ENCODE measurements around the gene DUSP5. TPM values are rescaled to one million over a fixed set of nuclear protein-coding genes. Genes with fewer than 3 reads are reported as not detected.

Gene DUSP5
- total RNA-seq, 2 donors from 2014 or later: 6.9 to 33.1 TPM

- peak; percentile 44 for DNase-seq (ENCODE audit: low spot score)
- no peak for TF ChIP-seq CTCF (IDR thresholded peaks at IDR 0.05)
- peak; percentile 21 for TF ChIP-seq POLR2A (IDR thresholded peaks at IDR 0.05)
- peak; percentile 46 for TF ChIP-seq POLR2AphosphoS5 (IDR thresholded peaks at IDR 0.05)
- Histone ChIP-seq H3K9me3 (no peaks in the 10 kb centered on the region), H3K4me3 (no peak overlapping the region), H3K36me3 (no peaks in the 10 kb centered on the region), H3K27ac (peak overlapping the region; percentile 29 to 32), H3K27me3 (replicated peaks; ENCODE audit: insufficient read depth) (no peaks in the 10 kb centered on the region), H3K4me1 (replicated peaks) (no peaks in the 10 kb centered on the region)
- intact Hi-C loops (cut with DNase I): loop anchor here (5.0 kb wide), 2 partner anchors 66 to 144 kb away; partner anchors contain the start of gene SMC3
- 39% methylated on average over 9 of the region's 9 CpGs for WGBS
Observed at GRCh38 chr10:110501142-110501937, 3.6 kb downstream of the DUSP5 start.

- no peaks in the 10 kb centered on the region for H3K27me3 ChIP-seq (replicated peaks; ENCODE audit: insufficient read depth)
- H3K4me1 ChIP-seq (replicated peaks): no peaks in the 10 kb centered on the region
- TF ChIP-seq POLR2AphosphoS5 (IDR thresholded peaks at IDR 0.05) (no peak), POLR2A (IDR thresholded peaks at IDR 0.05) (no peak), CTCF (IDR thresholded peaks at IDR 0.05) (no peak)
- intact Hi-C loops (cut with DNase I): loop anchor here (5.0 kb wide), 2 partner anchors 65 to 145 kb away; partner anchors contain the start of gene SMC3
- H3K9me3 ChIP-seq: no peaks in the 10 kb centered on the region
- H3K36me3 ChIP-seq: no peaks in the 10 kb centered on the region
- WGBS: 45% methylated on average over 6 of the region's 6 CpGs
- H3K4me3 ChIP-seq: no peak overlapping the region
- H3K27ac ChIP-seq: peak overlapping the region in 1 of 2 donors; percentile 42
- DNase-seq (ENCODE audit: low spot score): no peak
Observed at GRCh38 chr10:110502072-110502845, 4.6 kb downstream of the DUSP5 start.

- intact Hi-C loops (cut with DNase I): loop anchor here (5.0 kb wide), 2 partner anchors 64 to 146 kb away; partner anchors contain the start of gene SMC3
- Histone ChIP-seq H3K4me1 (replicated peaks) (no peaks in the 10 kb centered on the region), H3K4me3 (no peak overlapping the region), H3K36me3 (no peaks in the 10 kb centered on the region), H3K27ac (peak overlapping the region in 1 of 2 donors; percentile 42), H3K9me3 (no peaks in the 10 kb centered on the region), H3K27me3 (replicated peaks; ENCODE audit: insufficient read depth) (no peaks in the 10 kb centered on the region)
- peak; percentile 84 for DNase-seq (ENCODE audit: low spot score)
- TF ChIP-seq POLR2AphosphoS5 (IDR thresholded peaks at IDR 0.05) (peak; percentile 68), POLR2A (IDR thresholded peaks at IDR 0.05) (no peak)
- 7% methylated on average over 3 of the region's 3 CpGs for WGBS
Observed at GRCh38 chr10:110502851-110503301, 5.2 kb downstream of the DUSP5 start.

- Histone ChIP-seq H3K36me3 (no peaks in the 10 kb centered on the region), H3K4me3 (no peak overlapping the region), H3K27ac (peak overlapping the region; percentile 42 to 45), H3K27me3 (replicated peaks; ENCODE audit: insufficient read depth) (no peaks in the 10 kb centered on the region), H3K9me3 (no peaks in the 10 kb centered on the region), H3K4me1 (replicated peaks) (no peaks in the 10 kb centered on the region)
- intact Hi-C loops (cut with DNase I): loop anchor here (5.0 kb wide), 2 partner anchors 64 to 146 kb away; partner anchors contain the start of gene SMC3
- WGBS: 36% methylated on average over 4 of the region's 4 CpGs
- TF ChIP-seq CTCF (IDR thresholded peaks at IDR 0.05) (no peak), POLR2AphosphoS5 (IDR thresholded peaks at IDR 0.05) (no peak), POLR2A (IDR thresholded peaks at IDR 0.05) (no peak)
- no peak for DNase-seq (ENCODE audit: low spot score)
Observed at GRCh38 chr10:110503528-110504110, 5.9 kb downstream of the DUSP5 start.
